T-cell (primary cell): Measurements from ENCODE around the gene COL26A1. TPM values are rescaled to one million over a fixed set of nuclear protein-coding genes. Genes with fewer than 3 reads are reported as not detected.

Source experiments
- ATAC-seq, 4 experiments: fragments of 200-7000 bp in 3 of 4; fragments of 150-1000 bp in 1 of 4; cut with Tn5 transposase; replicated peaks in 1 of 4; 1 replicate in 3 of 4; 2 replicates in 1 of 4; pipeline ENCODE4 v1.10.0; 2021; ENCODE audit warnings: moderate library complexity in 3 of 4, mild to moderate bottlenecking in 2 of 4, moderate number of reproducible peaks in 1 of 4
- CTCF ChIA-PET, 2 donors: fragments of 300-600 bp; sonication (Branson Sonifier 250); formaldehyde crosslinking; loops; one replicate each; lab custom pipeline; 2022; ENCODE audit warnings: antibody characterized with exemption in 2 of 2; lab: Charles Lee
- POLR2A ChIA-PET, 2 donors: fragments of 300-600 bp; sonication (Branson Sonifier 250); formaldehyde crosslinking; loops; one replicate each; lab custom pipeline; 2022; ENCODE audit warnings: antibody characterized with exemption in 2 of 2; lab: Charles Lee
- DNase-seq, 35 experiments: peaks; one replicate each; pipeline versions ENCODE4 v3.0.0 to v3.0.0-alpha.2; 2013 to 2023
- H3K27ac ChIP-seq: one replicate; pipeline ENCODE4 v1.5.1; 2013; ENCODE audit warnings: low read length
- H3K27me3 ChIP-seq, 2 experiments: replicated peaks in 1 of 2; 1 replicate in 1 of 2; 2 replicates in 1 of 2; pipeline versions ENCODE4 v1.6.1 to v1.7.0; 2013; ENCODE audit warnings: low read length in 1 of 2, mixed read lengths in 1 of 2; ENCODE audit not compliant: control insufficient read depth in 2 of 2, insufficient read depth in 2 of 2; ENCODE audit errors: extremely low read depth in 1 of 2
- H3K36me3 ChIP-seq, 2 donors: 1 replicate in 1 of 2; 2 replicates in 1 of 2; pipeline versions ENCODE4 v1.6.1 to v1.7.0; 2013; ENCODE audit warnings: low read length in 1 of 2; ENCODE audit not compliant: control insufficient read depth in 2 of 2, insufficient read depth in 1 of 2; ENCODE audit errors: extremely low read depth in 1 of 2
- H3K4me1 ChIP-seq, 2 experiments: 1 replicate in 1 of 2; 2 replicates in 1 of 2; pipeline versions ENCODE4 v1.6.1 to v1.7.0; 2013; ENCODE audit warnings: low read length in 2 of 2, mixed read lengths in 1 of 2; ENCODE audit not compliant: insufficient read depth in 2 of 2, control insufficient read depth in 1 of 2; ENCODE audit errors: extremely low read depth in 1 of 2
- H3K4me3 ChIP-seq, 2 donors: 1 replicate in 1 of 2; 2 replicates in 1 of 2; pipeline versions ENCODE4 v1.5.1 to v1.7.0; 2013; ENCODE audit warnings: mild to moderate bottlenecking in 2 of 2, low read length in 1 of 2, moderate library complexity in 1 of 2; ENCODE audit not compliant: control insufficient read depth in 1 of 2; ENCODE audit errors: extremely low read depth in 1 of 2
- H3K9me3 ChIP-seq: 2 replicates; pipeline ENCODE4 v1.7.0; 2013
- H3K27ac Mint-ChIP-seq, 2 donors: one replicate each; pipeline ENCODE4 v1.8.0; 2020 to 2021; ENCODE audit warnings: mild to moderate bottlenecking in 2 of 2, mixed read lengths in 2 of 2
- H3K27me3 Mint-ChIP-seq, 2 donors: one replicate each; pipeline ENCODE4 v1.8.0; 2021 to 2022; ENCODE audit warnings: mixed read lengths in 2 of 2
- H3K36me3 Mint-ChIP-seq: one replicate; pipeline ENCODE4 v1.8.0; 2021; ENCODE audit warnings: mixed read lengths
- H3K4me1 Mint-ChIP-seq, 3 donors: one replicate each; pipeline ENCODE4 v1.8.0; 2020 to 2022; ENCODE audit warnings: mixed read lengths in 3 of 3, mild to moderate bottlenecking in 1 of 3
- H3K4me3 Mint-ChIP-seq, 3 donors: one replicate each; pipeline ENCODE4 v1.8.0; 2020 to 2022; ENCODE audit warnings: mild to moderate bottlenecking in 3 of 3, mixed read lengths in 3 of 3, moderate library complexity in 3 of 3
- H3K9me3 Mint-ChIP-seq, 3 donors: one replicate each; pipeline ENCODE4 v1.8.0; 2020 to 2022; ENCODE audit warnings: mixed read lengths in 3 of 3
- WGBS: methylation state at CpG from one replicate; pipeline ENCODE4 v1.1.5; 2013; ENCODE audit warnings: missing lambda C conversion rate; ENCODE audit not compliant: insufficient coverage; 5-methylcytosine and 5-hydroxymethylcytosine counted together
- total RNA-seq, 35 experiments: library from RNA in 6 of 35; stranded (reverse) in 6 of 35; fragments of 120-200 nt in 1 of 35; gene quantifications; one replicate each; pipeline versions ENCODE4 v1.2.1 to v1.2.4 and lab custom pipeline; 2013 to 2026

Gene COL26A1
- total RNA-seq, 5 donors from 2014 or later (not counting 1 experiment from before 2014, with no cell fraction given), result 0.09 TPM; not detected in 4

DNA sequence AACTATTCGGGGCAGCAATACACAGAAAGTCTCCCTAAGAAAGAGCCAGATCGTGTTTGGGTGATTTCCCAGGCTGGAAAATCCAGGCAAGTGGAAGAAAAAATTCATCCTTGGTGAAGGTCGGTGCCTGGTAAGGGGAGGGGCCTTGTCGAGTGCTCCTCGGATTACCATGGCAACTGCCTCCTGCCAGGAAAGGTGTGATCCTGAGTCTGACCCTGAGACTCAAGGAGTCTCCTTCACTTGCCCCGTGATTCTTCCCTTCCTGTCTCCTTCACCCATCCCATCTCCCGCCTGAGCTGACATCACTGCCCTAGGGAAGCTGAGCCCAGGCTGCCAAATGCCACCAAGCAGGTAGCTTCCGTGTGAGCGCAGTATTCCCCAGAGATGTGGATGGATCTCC is 154.2 kb downstream of the COL26A1 start:
- H3K27ac Mint-ChIP-seq, result no peak overlapping the region
- no peaks in the 10 kb centered on the region for H3K36me3 ChIP-seq
- no peaks in the 10 kb centered on the region for H3K36me3 Mint-ChIP-seq
- H3K9me3 Mint-ChIP-seq, result peaks cover 0 to 4% (median 0%) of the 10 kb centered on the region in 3 donors
- H3K27me3 Mint-ChIP-seq, result peaks cover 5 to 16% of the 10 kb centered on the region in 2 donors
- peaks cover 0 to 22% of the 10 kb centered on the region in 2 experiments for H3K27me3 ChIP-seq
- no peaks in the 10 kb centered on the region for H3K4me1 Mint-ChIP-seq
- no peak overlapping the region for H3K27ac ChIP-seq
- ATAC-seq (no peak), DNase-seq (no peak)
- ChIA-PET CTCF (interaction anchor here in 1 of 2 donors (0.7 kb wide), 1 partner anchor 173 kb away, joined by 3 read pairs; no protein-coding TSS in a partner anchor), POLR2A (no interaction called here)
- whole genome bisulfite sequencing, result 87% methylated on average over 5 of the region's 9 CpGs
- no peaks in the 10 kb centered on the region for H3K4me1 ChIP-seq
- no peak overlapping the region for H3K4me3 ChIP-seq
- H3K9me3 ChIP-seq, result no peaks in the 10 kb centered on the region
- no peak overlapping the region for H3K4me3 Mint-ChIP-seq

DNA sequence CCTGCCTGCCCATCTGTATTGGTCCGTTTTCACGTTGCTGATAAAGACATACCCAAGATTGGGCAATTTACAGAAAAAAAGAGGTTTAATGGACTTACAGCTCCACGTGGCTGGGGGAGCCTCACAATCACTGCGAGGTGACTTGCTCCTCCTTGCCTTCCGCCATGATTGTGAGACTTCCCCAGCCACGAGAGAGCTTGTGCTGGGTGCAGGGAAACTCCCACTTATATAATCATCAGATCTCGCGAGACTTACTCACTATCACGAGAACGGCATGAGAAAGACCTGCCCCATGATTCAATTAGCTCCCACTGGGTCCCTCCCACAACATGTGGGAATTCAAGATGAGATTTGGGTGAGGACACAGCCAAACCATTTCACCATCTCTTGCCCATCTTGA is 154.6 kb downstream of the COL26A1 start:
- H3K9me3 ChIP-seq, result no peaks in the 10 kb centered on the region
- no peaks in the 10 kb centered on the region for H3K4me1 ChIP-seq
- ATAC-seq (no peak), DNase-seq (no peak)
- ChIA-PET POLR2A (interaction anchor here in 1 of 2 donors (0.6 kb wide), 1 partner anchor 60 kb away, joined by 4 read pairs; no protein-coding TSS in a partner anchor), CTCF (interaction anchor here (0.6 to 0.7 kb wide), 3 partner anchors 66 to 772 kb away, joined by 3 read pairs; no protein-coding TSS in a partner anchor)
- H3K27me3 ChIP-seq, result peaks cover 0 to 17% of the 10 kb centered on the region in 2 experiments
- Mint-ChIP-seq H3K27me3 (peaks cover 5 to 14% of the 10 kb centered on the region in 2 donors), H3K4me3 (no peak overlapping the region), H3K4me1 (no peaks in the 10 kb centered on the region), H3K9me3 (peaks cover 0 to 4% (median 0%) of the 10 kb centered on the region in 3 donors), H3K27ac (no peak overlapping the region), H3K36me3 (no peaks in the 10 kb centered on the region)
- no peak overlapping the region for H3K4me3 ChIP-seq
- WGBS, result 81% methylated on average over 5 of the region's 10 CpGs
- H3K27ac ChIP-seq, result no peak overlapping the region
- no peaks in the 10 kb centered on the region for H3K36me3 ChIP-seq

DNA sequence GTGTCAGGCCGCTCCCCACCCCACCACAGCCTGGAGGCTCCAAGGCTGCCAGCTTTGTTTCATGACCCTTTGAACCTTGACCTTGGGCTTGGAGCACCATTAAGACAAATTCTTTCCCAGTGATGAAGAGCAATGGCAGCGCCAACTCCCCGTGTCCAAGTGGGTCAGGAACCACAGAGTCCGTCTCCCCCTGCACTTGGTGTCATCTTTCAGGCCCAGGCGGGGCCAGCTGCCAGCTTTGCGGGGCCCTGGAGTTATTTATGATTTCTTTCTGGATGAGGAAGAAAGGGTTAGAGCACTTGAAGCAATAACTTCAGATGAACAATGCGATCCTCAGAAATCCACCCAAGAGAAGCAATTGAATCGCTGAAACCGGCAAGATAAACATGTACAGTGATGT is 155.7 kb downstream of the COL26A1 start:
- Histone ChIP-seq H3K9me3 (no peaks in the 10 kb centered on the region), H3K27me3 (peaks cover 0 to 15% of the 10 kb centered on the region in 2 experiments), H3K4me3 (no peak overlapping the region), H3K36me3 (no peaks in the 10 kb centered on the region), H3K27ac (no peak overlapping the region), H3K4me1 (no peaks in the 10 kb centered on the region)
- H3K36me3 Mint-ChIP-seq, result no peaks in the 10 kb centered on the region
- WGBS, result 71% methylated on average over 6 of the region's 9 CpGs
- H3K27me3 Mint-ChIP-seq, result peaks cover 5 to 14% of the 10 kb centered on the region in 2 donors
- H3K4me3 Mint-ChIP-seq, result no peak overlapping the region
- no peaks in the 10 kb centered on the region for H3K4me1 Mint-ChIP-seq
- POLR2A ChIA-PET, result no interaction called here
- ATAC-seq (no peak), DNase-seq (no peak)
- CTCF ChIA-PET, result no interaction called here
- H3K9me3 Mint-ChIP-seq, result peaks cover 0 to 4% (median 0%) of the 10 kb centered on the region in 3 donors
- H3K27ac Mint-ChIP-seq, result no peak overlapping the region

DNA sequence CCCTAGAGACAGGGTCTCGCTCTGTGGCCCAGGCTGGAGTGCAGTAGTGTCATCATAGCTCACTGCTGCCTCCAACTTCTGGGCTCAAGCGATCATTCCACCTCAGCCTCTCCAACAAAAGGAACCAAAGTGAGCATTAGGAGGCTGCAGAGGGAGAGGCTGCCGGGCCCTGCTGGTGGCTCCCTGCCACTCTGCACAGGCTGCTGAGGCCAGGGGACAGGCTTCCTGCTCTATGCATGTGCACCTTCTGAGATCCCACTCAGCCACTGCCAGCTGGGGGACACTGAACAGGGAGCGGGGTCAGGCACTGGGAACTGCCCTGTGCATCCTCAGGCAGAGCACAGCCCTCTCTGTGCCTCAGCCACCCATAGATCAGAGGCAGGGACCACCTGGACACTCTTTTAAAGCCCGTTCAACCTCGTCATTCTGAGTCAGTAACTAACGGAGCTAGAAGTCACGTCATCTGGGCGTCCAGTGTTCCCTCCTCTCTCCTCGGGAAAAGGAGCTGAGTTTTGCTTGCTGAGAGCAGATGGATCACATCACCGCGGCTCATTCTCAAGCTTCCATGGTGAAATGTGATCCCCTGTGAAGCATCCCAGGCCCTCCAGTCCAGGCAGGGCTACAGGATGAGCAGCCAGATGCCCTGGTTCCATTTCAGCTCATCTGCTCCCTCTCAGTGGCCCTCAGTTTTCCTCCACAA is 156.8 kb downstream of the COL26A1 start:
- ChIA-PET CTCF (interaction anchor here in 1 of 2 donors (0.5 kb wide), 2 partner anchors 153 to 226 kb away, joined by 3 to 5 read pairs; no protein-coding TSS in a partner anchor), POLR2A (no interaction called here)
- Mint-ChIP-seq H3K27ac (no peak overlapping the region), H3K4me3 (no peak overlapping the region), H3K4me1 (no peaks in the 10 kb centered on the region), H3K9me3 (peaks cover 0 to 4% (median 0%) of the 10 kb centered on the region in 3 donors), H3K27me3 (peaks cover 0 to 8% of the 10 kb centered on the region in 2 donors), H3K36me3 (no peaks in the 10 kb centered on the region)
- Histone ChIP-seq H3K36me3 (no peaks in the 10 kb centered on the region), H3K27ac (no peak overlapping the region), H3K9me3 (no peaks in the 10 kb centered on the region), H3K27me3 (peaks cover 0 to 10% of the 10 kb centered on the region in 2 experiments), H3K4me1 (no peaks in the 10 kb centered on the region), H3K4me3 (no peak overlapping the region)
- WGBS, result 75% methylated on average over 10 of the region's 12 CpGs
- no peak for DNase-seq
- no peak for ATAC-seq

DNA sequence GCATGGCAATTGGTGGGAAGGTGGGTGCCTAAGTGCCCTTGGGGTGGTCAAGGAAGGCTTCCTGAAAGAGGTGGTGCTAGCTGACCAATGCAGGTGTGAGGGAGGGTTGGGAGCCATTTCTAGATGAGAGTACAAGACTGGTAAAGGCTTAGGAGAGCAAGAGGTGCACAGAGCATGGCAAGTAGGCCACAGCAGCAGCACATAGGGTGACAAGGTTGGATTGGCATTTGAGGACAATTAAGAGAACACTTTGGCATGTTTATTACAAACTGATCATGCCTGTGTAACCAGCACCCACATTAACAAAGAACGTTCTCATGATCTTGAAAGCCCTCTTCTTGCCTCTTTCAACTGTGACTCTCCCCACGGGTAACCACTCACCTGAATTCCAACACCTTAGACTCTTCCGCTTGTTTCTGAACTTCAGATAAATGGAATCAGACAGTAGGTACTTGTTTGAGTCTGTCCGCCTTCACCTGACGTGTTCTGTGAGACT is 158.8 kb downstream of the COL26A1 start:
- H3K9me3 Mint-ChIP-seq, result peaks cover 0 to 4% (median 0%) of the 10 kb centered on the region in 3 donors
- peaks cover 0 to 9% of the 10 kb centered on the region in 2 donors for H3K27me3 Mint-ChIP-seq
- H3K4me3 Mint-ChIP-seq, result no peak overlapping the region
- no peaks in the 10 kb centered on the region for H3K36me3 Mint-ChIP-seq
- no peaks in the 10 kb centered on the region for H3K4me1 Mint-ChIP-seq
- Histone ChIP-seq H3K36me3 (no peaks in the 10 kb centered on the region), H3K27ac (no peak overlapping the region), H3K27me3 (peaks cover 0 to 12% of the 10 kb centered on the region in 2 experiments), H3K9me3 (no peaks in the 10 kb centered on the region), H3K4me3 (no peak overlapping the region), H3K4me1 (no peaks in the 10 kb centered on the region)
- DNase-seq, result no peak
- 84% methylated on average over 5 of the region's 5 CpGs for WGBS
- no peak for ATAC-seq
- CTCF ChIA-PET, result no interaction called here
- POLR2A ChIA-PET, result no interaction called here
- no peak overlapping the region for H3K27ac Mint-ChIP-seq

DNA sequence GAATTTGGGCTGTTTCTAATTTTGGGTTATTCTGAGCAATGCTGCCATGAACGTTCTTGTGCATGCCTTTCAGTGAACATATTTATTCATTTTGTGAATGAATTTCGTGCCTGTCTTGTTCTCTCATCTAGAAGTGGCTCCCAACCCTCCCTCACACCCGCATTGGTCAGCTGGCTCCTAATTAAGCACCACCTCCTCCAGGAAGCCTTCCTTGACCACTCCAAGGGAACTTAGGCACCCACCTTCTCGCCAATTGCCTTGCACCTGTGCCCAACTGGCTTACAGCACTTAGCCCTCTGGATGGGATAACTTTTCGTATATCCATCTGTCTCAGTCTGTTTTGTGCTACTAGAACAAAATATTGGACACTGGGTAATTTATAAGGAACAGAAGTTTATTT is 159.3 kb downstream of the COL26A1 start:
- H3K27ac ChIP-seq, result no peak overlapping the region
- peaks cover 0 to 17% of the 10 kb centered on the region in 2 experiments for H3K27me3 ChIP-seq
- peaks cover 0 to 9% of the 10 kb centered on the region in 2 donors for H3K27me3 Mint-ChIP-seq
- no peaks in the 10 kb centered on the region for H3K9me3 ChIP-seq
- peaks cover 0 to 4% (median 0%) of the 10 kb centered on the region in 3 donors for H3K9me3 Mint-ChIP-seq
- no peak overlapping the region for H3K4me3 ChIP-seq
- CTCF ChIA-PET, result no interaction called here
- H3K4me1 Mint-ChIP-seq, result no peaks in the 10 kb centered on the region
- no peaks in the 10 kb centered on the region for H3K36me3 Mint-ChIP-seq
- POLR2A ChIA-PET, result no interaction called here
- 74% methylated on average over 2 of the region's 5 CpGs for WGBS
- H3K4me1 ChIP-seq, result no peaks in the 10 kb centered on the region
- no peak overlapping the region for H3K27ac Mint-ChIP-seq
- ATAC-seq (no peak), DNase-seq (no peak)
- H3K4me3 Mint-ChIP-seq, result no peak overlapping the region
- no peaks in the 10 kb centered on the region for H3K36me3 ChIP-seq
